Fibroblast of lung (primary cell): ENCODE results near the gene NFATC2. TPM values are rescaled to one million over a fixed set of nuclear protein-coding genes. Genes with fewer than 3 reads are reported as not detected.

Experiments used
- polyA plus RNA-seq, 2 donors: library from polyadenylated mRNA; depleted of rRNA in 1 of 2; stranded (reverse) in 1 of 2; unstranded in 1 of 2; fragments of >200 nt; gene quantifications; 2 replicates each; pipeline ENCODE4 v1.2.1, GENCODE V29; 2011 to 2012; ENCODE audit warnings: missing spikeins in 1 of 2
- total RNA-seq: library from RNA; depleted of rRNA; stranded (reverse); fragments of >200 nt; gene quantifications from 2 replicates; pipeline ENCODE4 v1.2.1, GENCODE V29; 2014

Gene NFATC2
- total and polyA plus RNA-seq, 2 donors (not counting 1 experiment from before 2014, with no cell fraction given) = 0.50 to 1.2 TPM

Other genes starting within 250 kb of the NFATC2 start
- 53.7 and 96.3 TPM in 2 replicates for gene ATP9A, start 225.7 kb upstream of the NFATC2 start, total RNA-seq
- 23.3 and 28.3 TPM in 2 replicates for gene ATP9A, start 225.7 kb upstream of the NFATC2 start, polyA plus RNA-seq